Suprapubic skin (tissue), 4 donors: Measurements from ENCODE around the gene TMEM150A. TPM values are rescaled to one million over a fixed set of nuclear protein-coding genes. Genes with fewer than 3 reads are reported as not detected.
"Not testable (repeated sequence)": the region's sequence is repeated elsewhere in the genome, so short reads cannot be mapped to it uniquely, and the experiment has no call there.

ENCODE experiments used
- DNase-seq, 2 donors: peaks; one replicate each; pipeline ENCODE4 v3.0.0-alpha.2; 2019; ENCODE audit warnings: low spot score in 2 of 2
- H3K27ac ChIP-seq: fragments of 200-600 bp; sonication (generic); one replicate; pipeline ENCODE4 v1.5.1; 2019
- H3K27me3 ChIP-seq: fragments of 200-600 bp; sonication (generic); one replicate; pipeline ENCODE4 v1.5.1; 2019
- H3K36me3 ChIP-seq: fragments of 200-600 bp; sonication (generic); one replicate; pipeline ENCODE4 v1.5.1; 2019
- H3K4me1 ChIP-seq: fragments of 200-600 bp; sonication (generic); one replicate; pipeline ENCODE4 v1.5.1; 2019
- H3K4me3 ChIP-seq: fragments of 200-600 bp; sonication (generic); one replicate; pipeline ENCODE4 v1.5.1; 2019; ENCODE audit warnings: mild to moderate bottlenecking
- H3K9me3 ChIP-seq: fragments of 200-600 bp; sonication (generic); one replicate; pipeline ENCODE4 v1.5.1; 2019
- EP300 ChIP-seq: sonication (generic); formaldehyde crosslinking; IDR thresholded peaks from one replicate; pipeline ENCODE4 v1.6.1; 2017; ENCODE audit warnings: antibody characterized with exemption
- POLR2A ChIP-seq, 2 donors: fragments of 450-650 bp; IDR thresholded peaks; one replicate each; pipeline ENCODE4 v1.6.1; 2017; ENCODE audit warnings: antibody characterized with exemption in 2 of 2, mild to moderate bottlenecking in 2 of 2, moderate library complexity in 2 of 2
- POLR2AphosphoS5 ChIP-seq, 3 donors: sonication (generic); formaldehyde crosslinking; IDR thresholded peaks; one replicate each; pipeline ENCODE4 v1.6.1; 2017; ENCODE audit warnings: antibody characterized with exemption in 3 of 3
- WGBS: methylation state at CpG from one replicate; pipeline ENCODE4 v1.1.5; 2018; 5-methylcytosine and 5-hydroxymethylcytosine counted together
- total RNA-seq, 4 donors: library from RNA; depleted of rRNA; stranded (reverse); fragments of >200 nt; gene quantifications; one replicate each; pipeline ENCODE4 v1.1.0, GENCODE V29; 2016
- TF ChIP-seq, protein P1 (sequence below), 2 donors: fragments of 200-600 bp in 1 of 2; fragments of 450-650 bp in 1 of 2; sonication (generic) in 1 of 2; IDR thresholded peaks; one replicate each; pipeline ENCODE4 v1.5.1; 2016 to 2019; ENCODE audit warnings: antibody characterized with exemption in 2 of 2, mild to moderate bottlenecking in 1 of 2, moderate library complexity in 1 of 2

Gene TMEM150A
- total RNA-seq, 4 donors from 2014 or later: 13.1 to 15.0 (median 14.1) TPM

GRCh38 chr2:85605406-85606115 is 3.1 kb upstream of the TMEM150A start:
- DNase-seq: no peak
- peaks cover 73% of the 10 kb centered on the region for H3K4me1 ChIP-seq
- H3K36me3 ChIP-seq: peaks cover 34% of the 10 kb centered on the region

GRCh38 chr2:85604568-85605339 is 2.3 kb upstream of the TMEM150A start:
- no peaks in the 10 kb centered on the region for H3K27me3 ChIP-seq
- no peaks in the 10 kb centered on the region for H3K9me3 ChIP-seq
- H3K4me1 ChIP-seq: peaks cover 66% of the 10 kb centered on the region
- 25% methylated on average over 6 of the region's 6 CpGs for WGBS
- no peak for TF ChIP-seq EP300
- TF ChIP-seq POLR2AphosphoS5 (IDR thresholded peaks at IDR 0.05): no peak
- TF ChIP-seq, protein P1, sequence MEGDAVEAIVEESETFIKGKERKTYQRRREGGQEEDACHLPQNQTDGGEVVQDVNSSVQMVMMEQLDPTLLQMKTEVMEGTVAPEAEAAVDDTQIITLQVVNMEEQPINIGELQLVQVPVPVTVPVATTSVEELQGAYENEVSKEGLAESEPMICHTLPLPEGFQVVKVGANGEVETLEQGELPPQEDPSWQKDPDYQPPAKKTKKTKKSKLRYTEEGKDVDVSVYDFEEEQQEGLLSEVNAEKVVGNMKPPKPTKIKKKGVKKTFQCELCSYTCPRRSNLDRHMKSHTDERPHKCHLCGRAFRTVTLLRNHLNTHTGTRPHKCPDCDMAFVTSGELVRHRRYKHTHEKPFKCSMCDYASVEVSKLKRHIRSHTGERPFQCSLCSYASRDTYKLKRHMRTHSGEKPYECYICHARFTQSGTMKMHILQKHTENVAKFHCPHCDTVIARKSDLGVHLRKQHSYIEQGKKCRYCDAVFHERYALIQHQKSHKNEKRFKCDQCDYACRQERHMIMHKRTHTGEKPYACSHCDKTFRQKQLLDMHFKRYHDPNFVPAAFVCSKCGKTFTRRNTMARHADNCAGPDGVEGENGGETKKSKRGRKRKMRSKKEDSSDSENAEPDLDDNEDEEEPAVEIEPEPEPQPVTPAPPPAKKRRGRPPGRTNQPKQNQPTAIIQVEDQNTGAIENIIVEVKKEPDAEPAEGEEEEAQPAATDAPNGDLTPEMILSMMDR (IDR thresholded peaks at IDR 0.05): no peak
- TF ChIP-seq POLR2A (IDR thresholded peaks at IDR 0.05): no peak
- H3K4me3 ChIP-seq: peak overlapping the region; percentile 79
- no peak for DNase-seq
- H3K36me3 ChIP-seq: peaks cover 40% of the 10 kb centered on the region
- H3K27ac ChIP-seq: peak overlapping the region; percentile 91

More at GRCh38 chr2:85605406-85606115, 3.1 kb upstream of the TMEM150A start:
- no peak for TF ChIP-seq POLR2AphosphoS5 (IDR thresholded peaks at IDR 0.05)
- TF ChIP-seq EP300: no peak
- TF ChIP-seq POLR2A (IDR thresholded peaks at IDR 0.05): no peak
- TF ChIP-seq, protein P1 (IDR thresholded peaks at IDR 0.05): no peak
- Histone ChIP-seq H3K4me3 (no peak overlapping the region), H3K27ac (peak overlapping the region; percentile 91), H3K27me3 (no peaks in the 10 kb centered on the region), H3K9me3 (no peaks in the 10 kb centered on the region)
- WGBS: 40% methylated on average over 4 of the region's 4 CpGs

DNA sequence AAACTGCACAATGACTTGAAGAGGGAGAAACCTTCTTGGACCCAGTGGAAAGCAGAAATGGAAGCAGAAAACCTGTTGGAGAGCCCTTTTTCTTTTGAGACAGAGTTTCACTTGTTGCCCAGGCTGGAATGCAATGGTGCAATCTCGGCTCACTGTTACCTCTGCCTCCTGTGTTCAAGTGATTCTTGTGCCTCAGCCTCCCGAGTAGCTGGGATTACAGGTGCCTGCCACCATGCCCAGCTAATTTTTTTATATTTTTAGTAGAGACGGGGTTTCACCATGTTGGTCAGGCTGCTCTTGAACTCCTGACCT is 1.6 kb upstream of the TMEM150A start:
- not testable (repeated sequence) for H3K27me3 ChIP-seq, DNase-seq, H3K9me3 ChIP-seq
- Histone ChIP-seq H3K36me3 (peaks cover 35% of the 10 kb centered on the region), H3K4me3 (peak overlapping the region; percentile 79), H3K4me1 (peaks cover 60% of the 10 kb centered on the region), H3K27ac (peak overlapping the region; percentile 91)
- 54% methylated on average over 3 of the region's 3 CpGs for WGBS

DNA sequence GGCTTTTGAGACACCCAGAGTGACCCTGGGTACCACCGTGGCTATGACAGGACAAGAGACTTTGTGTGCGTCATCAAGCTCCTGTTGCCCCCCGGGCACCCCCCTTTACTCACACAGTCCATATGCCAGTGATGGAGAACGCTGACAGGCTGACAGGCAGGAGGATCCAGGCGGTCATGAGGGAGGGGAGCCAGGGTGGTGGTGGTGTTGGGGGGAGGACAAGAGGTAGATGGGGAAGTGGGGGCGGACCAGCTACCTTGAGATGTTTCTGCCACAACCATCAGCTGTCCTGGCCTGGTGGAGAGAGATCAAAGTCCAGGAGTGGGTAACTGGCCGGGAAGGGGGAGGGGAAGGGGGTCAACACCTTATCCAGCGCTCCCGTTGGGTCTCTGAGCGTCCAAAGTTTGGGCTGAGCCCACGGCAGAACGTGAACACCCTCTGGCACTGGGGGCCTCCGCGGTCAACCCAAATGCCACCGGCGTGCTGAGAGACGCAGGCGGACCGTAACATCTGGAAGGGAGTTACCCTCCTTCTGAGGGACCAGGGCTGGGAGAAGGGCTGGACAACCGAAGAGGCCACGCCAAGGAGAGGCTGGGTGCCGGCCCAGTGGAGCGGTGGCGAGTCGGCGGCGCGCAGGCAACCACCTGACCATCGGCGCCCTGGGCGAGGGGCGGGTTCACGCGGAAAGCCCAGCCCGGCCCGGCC is 575 bp downstream of the TMEM150A start:
- peaks cover 55% of the 10 kb centered on the region for H3K4me1 ChIP-seq
- peak overlapping the region; percentile 91 for H3K27ac ChIP-seq
- H3K9me3 ChIP-seq: no peaks in the 10 kb centered on the region
- peaks cover 35% of the 10 kb centered on the region for H3K36me3 ChIP-seq
- DNase-seq: peak; percentile 86 to 90
- no peaks in the 10 kb centered on the region for H3K27me3 ChIP-seq
- TF ChIP-seq POLR2AphosphoS5 (IDR thresholded peaks at IDR 0.05) (no peak), EP300 (no peak), POLR2A (IDR thresholded peaks at IDR 0.05) (no peak)
- TF ChIP-seq, protein P1 (IDR thresholded peaks at IDR 0.05): no peak
- 12% methylated on average over 10 of the region's 36 CpGs for WGBS
- peak overlapping the region; percentile 79 for H3K4me3 ChIP-seq

- 73% methylated on average over 6 of the region's 6 CpGs for WGBS
- no peaks in the 10 kb centered on the region for H3K27me3 ChIP-seq
- DNase-seq: no peak
- H3K4me3 ChIP-seq: peak overlapping the region; percentile 79
- no peak for TF ChIP-seq POLR2AphosphoS5 (IDR thresholded peaks at IDR 0.05)
- TF ChIP-seq POLR2A (IDR thresholded peaks at IDR 0.05): no peak
- TF ChIP-seq, protein P1 (IDR thresholded peaks at IDR 0.05): no peak
- TF ChIP-seq EP300: no peak
- peaks cover 59% of the 10 kb centered on the region for H3K4me1 ChIP-seq
- peaks cover 35% of the 10 kb centered on the region for H3K36me3 ChIP-seq
- no peaks in the 10 kb centered on the region for H3K9me3 ChIP-seq
- H3K27ac ChIP-seq: peak overlapping the region; percentile 91
Measured at GRCh38 chr2:85600951-85601770, 1.3 kb downstream of the TMEM150A start.
